Measurements from ENCODE around the gene CLCC1.

DNA sequence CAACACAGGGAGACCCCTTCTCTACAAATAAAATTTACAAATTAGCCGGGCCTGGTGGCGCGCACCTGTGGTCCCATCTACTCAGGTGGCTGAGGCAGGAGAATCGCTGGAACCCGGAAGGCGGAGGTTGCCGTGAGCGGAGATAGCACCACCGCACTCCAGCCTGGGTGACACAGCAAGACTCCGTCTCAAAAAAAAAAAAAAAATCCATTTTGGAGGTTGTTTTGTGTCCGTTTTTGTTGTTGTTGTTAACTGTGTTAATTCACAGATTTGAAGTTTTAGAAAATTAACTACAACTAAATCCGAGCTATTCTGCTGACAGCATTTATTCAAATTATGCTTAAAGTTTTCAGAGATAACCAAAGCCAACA lies 618 bp downstream of the CLCC1 start:
- TF ChIP-seq, protein P1, sequence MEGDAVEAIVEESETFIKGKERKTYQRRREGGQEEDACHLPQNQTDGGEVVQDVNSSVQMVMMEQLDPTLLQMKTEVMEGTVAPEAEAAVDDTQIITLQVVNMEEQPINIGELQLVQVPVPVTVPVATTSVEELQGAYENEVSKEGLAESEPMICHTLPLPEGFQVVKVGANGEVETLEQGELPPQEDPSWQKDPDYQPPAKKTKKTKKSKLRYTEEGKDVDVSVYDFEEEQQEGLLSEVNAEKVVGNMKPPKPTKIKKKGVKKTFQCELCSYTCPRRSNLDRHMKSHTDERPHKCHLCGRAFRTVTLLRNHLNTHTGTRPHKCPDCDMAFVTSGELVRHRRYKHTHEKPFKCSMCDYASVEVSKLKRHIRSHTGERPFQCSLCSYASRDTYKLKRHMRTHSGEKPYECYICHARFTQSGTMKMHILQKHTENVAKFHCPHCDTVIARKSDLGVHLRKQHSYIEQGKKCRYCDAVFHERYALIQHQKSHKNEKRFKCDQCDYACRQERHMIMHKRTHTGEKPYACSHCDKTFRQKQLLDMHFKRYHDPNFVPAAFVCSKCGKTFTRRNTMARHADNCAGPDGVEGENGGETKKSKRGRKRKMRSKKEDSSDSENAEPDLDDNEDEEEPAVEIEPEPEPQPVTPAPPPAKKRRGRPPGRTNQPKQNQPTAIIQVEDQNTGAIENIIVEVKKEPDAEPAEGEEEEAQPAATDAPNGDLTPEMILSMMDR (IDR thresholded peaks at IDR 0.05), result no peak
- TF ChIP-seq POLR2A (IDR thresholded peaks at IDR 0.05), result no peak

Data from Peyer's patch (tissue), 4 donors.